ENCODE data around the gene MGLL.

The MGLL gene

DNA sequence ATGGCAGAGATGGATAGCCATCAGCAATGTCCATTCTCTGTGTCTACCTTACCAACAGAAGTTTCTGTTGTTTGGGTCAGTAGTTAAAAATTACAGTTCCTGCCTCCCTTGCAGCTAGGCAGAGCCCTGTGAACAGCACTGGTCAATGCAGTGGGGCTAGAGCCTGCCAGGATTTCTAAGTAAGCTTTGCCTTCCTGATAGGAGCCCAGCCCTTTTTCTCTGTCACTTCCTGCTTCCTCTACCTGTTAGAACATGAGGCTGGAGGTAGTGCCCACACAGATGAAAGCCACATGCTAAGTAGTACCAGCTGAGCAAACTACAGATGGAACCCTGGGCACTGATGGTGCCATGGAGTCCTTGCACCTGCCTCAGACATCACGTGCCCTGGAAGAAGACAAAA, 45.0 kb downstream of the MGLL start:
- no peak for DNase-seq (ENCODE audit: insufficient read length, low spot score)
- no peak for FAIRE-seq

DNA sequence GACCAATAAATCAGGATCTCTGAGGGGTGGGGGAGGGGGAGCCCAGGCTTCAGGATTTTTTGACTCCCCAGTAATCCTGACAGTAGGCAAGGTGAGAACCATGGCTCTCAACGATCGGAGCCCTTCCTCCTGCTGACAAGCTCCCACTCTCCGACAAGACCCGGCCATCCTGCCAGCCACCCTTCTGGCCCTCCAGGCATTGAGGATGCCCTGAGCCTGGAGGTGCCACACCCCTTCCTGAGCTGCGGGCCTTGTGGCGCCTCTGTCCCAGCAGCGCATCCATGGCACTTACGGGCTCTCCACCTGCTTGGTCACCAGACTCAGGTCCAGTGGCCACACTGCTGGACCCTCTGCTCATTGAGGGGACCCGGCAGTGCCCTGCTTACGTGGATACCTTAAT, 46.0 kb downstream of the MGLL start:
- DNase-seq (ENCODE audit: insufficient read length, low spot score): no peak
- no peak for FAIRE-seq

DNA sequence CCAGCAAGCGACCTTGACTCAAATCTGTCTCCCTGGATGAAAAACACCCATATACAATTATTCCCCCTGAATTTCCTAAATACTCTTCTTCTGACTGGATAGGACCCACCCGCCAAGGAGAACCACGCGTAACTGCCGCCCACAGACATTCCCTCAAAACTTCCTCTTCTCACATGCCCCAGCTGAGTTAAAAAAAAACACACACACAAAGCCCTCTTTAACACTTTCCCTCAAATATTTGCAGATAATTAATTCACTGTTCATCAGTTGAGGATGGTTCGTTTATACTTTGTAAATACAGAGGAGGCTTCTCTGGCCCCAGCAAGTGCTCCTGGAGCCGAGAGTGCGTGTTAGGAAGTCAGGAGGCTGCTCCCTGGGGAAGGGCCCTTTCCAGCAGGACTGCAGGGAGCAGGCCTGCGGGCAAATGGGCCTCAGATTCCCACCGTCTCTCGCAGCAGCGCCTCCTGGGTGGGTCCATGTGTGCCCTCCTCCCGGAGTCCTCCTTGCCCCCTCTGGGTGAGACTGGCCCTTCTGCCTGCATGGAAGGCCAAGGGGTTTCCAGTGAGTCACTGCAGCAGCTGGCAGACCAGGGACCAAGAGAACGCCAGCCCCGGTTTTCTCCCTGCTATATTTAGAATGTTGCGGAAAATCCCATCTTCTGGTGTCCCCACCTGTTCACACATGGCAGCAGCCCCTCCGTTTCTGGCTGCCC, 46.8 kb downstream of the MGLL start:
- DNase-seq (ENCODE audit: insufficient read length, low spot score) (peak; percentile 21), FAIRE-seq (no peak)

DNA sequence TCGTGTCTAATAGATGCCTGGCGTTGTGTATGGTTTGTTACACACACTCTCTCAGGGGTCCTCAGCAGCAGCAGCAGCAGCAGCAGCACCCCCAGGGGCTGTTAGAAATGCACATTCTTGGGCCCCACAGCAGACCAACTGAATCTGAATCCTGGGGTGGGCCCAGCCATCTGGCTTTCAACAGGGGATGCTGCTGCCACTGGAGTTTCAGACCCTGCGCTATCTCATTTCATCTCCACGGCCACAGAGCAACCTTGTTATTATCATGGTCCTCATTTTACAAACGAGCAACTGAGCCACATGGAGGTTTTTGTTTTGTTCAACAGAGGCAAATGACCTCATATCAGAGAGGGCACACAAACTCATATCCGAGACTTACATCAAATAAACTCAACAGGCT, 47.7 kb downstream of the MGLL start:
- FAIRE-seq: no peak
- no peak for DNase-seq (ENCODE audit: insufficient read length, low spot score)

DNA sequence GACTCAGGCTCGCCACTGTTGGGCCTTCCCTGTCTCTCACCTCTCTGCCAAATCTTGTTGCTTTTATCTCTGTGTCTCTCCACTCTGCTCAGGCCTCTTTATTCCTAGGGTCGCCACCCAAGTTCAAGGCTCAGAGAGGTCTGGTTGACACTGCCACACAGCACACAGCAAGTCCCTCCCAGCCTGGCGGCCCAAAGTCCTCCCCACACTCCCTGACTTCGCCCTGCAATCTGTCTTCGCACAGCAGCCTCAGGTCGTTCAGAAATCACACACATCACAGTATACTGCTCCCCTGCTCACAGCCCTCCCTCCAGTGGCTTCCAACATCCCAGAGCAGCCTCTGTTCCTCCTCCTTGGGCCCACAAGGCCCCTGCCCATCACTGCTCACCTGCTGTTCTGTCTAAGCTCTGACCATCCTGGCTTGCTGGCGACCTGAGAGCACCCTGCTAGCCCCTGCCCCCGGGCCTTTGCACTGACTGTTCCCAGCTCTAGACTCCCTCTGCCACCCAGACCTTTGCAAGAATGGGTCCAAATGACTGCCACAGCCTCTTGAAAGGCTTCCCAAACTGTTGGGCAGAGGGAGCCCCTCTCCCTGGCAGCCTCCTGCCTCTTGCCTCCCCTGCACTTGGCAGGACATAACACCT, 48.4 kb downstream of the MGLL start:
- FAIRE-seq: no peak
- no peak for DNase-seq (ENCODE audit: insufficient read length, low spot score)

DNA sequence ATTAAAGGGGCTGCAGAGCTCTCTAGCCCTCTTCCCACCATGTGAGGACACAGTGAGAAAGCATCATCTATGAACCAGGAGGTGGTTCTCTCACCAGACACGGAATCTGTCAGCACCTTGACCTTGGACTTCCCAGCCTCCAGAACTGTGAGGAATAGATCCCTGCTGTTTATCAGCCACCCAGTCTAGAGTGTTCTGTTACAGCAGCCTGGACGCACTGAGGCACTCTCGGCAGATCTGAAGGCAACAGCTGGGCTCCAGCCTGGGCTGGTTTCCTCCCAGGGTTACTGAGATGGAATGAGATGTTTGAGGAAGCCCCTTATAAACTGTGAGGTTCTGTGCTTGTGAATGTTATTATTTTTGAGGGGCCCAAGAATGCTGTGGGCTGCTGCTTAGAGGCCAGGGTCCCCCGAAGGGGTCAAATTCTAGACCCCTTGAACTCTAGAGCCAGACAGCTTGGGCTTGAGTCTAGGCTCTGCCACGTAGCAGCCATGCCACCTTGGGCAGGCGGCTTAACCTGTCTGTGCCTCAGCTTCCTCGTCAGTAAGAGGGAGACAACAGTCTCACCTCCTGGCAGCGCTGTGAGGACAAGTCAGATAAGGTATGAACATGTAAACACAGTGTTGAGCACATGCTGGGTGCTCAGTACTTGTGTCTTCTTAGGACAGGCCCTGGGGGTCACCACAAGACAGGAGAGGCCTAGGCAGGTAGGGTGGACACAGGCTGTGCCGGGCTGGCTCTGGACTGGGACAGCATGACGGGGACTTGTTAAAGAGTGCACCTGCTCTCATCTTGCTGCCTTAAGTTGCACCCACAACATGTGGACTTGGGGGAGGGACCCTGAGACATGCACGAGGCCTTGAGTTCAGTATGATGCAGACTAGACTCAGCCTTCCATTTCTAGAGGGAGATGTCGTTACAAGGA, 49.2 kb downstream of the MGLL start:
- FAIRE-seq (no peak), DNase-seq (ENCODE audit: insufficient read length, low spot score) (no peak)

DNA sequence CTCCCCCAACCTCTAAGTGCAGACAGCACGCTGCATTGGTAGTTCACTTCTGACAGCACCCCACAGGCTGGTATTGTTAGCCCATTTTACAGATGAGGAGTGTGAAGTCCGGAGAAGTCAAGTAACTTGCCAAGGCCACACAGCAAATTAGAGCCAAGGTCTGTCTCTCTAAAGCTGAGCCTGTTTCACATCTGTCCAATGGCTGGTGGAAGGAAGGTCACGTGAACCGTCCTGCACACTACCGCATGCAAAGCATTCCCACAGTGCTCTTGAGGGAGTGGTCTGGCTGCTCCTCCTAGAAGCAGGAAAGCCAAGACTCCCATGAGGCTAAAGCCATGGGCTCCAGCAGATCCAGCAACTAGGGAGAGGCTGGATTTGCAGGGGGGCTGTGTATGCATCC, 50.0 kb downstream of the MGLL start:
- FAIRE-seq (no peak), DNase-seq (ENCODE audit: insufficient read length, low spot score) (no peak)

DNA sequence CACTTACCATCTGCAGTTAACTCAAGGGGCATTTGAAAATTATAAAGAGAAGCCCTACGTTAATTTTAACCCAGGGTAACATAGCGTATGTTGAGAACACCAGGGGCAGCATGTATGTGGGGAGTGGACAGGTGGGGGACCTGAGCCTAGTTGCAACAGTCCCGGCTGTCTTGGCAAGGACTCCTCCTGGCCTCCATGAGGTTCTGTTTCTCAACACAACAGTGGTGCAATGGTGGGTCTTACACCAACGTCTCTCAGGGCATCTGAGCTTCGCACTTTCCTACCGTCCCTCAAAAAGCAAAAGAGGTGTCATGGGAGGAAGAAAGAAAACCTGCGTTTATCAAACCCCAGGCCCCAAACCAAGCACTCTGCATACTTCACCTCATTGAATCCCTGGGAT, 50.6 kb downstream of the MGLL start:
- DNase-seq (ENCODE audit: insufficient read length, low spot score) (no peak), FAIRE-seq (no peak)

DNA sequence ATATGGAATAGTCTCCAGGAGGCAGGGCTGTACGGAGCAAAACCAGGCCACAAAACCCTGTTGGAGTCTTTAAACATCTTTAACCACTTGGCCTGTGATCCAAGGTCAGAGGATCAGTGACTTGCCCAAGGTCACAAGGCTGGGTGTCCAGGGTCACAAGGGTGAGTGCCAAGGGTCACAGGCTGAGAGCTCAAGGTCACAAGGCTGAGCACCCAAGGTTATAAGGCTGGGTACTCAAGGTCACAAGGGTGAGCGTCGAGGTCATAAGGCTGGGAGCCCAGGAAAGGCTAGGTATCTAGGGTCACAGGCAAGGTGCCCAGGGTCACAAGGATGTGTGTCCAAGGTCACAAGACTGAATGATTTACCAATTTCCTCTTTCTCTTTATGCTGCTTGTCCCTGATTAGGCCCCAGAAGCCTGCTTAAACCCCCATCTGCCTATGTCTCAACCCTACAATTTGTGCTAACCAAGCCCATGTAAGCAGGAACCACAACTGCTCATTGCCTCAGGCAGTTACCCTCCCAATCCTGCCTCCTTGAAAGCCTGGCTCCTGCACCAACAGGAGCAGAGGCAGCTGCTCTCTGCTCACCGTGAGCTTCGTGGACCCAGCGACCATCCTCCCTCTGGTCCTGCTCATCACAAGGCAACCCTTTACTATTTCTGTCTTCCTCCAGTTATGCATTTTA, 51.5 kb downstream of the MGLL start:
- no peak for FAIRE-seq

DNA sequence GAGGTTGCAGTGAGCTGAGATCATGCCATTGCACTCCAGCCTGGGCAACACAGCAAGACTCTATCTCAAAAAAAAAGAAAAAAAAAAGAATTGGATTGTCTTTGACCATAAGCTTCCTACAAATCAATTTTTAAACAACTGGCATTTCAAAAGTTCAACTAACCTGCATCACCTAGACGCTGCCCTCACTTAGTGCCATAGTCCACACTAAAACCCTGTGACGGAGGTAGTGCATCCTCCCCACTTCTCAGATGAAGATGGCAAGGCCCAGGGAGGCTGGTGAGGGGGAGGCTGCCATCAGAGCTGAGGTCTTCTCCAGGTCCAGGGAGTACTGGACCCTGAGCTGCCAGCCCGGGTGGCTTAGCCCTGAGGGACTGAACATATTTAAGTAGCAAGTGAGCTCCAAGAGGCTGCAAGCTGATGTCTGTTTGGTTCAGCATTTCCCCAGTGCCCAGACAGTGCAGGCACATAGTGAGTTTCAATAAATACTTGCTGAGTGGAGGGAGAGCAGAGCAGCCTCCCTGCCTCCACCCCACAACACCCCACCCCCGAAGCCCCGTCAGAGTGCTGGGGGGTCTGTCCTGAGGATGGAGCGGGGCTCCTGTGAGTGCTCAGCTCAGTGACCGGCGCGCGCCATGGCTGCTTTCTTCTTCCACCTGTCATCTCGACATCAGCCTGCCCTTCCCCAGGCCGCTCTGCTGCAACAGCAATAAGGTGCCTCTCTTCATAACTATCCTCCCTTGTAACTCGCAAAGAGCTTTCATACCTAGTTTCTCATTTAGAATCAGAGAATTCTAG, 52.8 kb downstream of the MGLL start:
- FAIRE-seq (no peak), DNase-seq (ENCODE audit: insufficient read length, low spot score) (no peak)

More for the DNA sequence above, 51.5 kb downstream of the MGLL start:
- DNase-seq (ENCODE audit: insufficient read length, low spot score): no peak

DNA sequence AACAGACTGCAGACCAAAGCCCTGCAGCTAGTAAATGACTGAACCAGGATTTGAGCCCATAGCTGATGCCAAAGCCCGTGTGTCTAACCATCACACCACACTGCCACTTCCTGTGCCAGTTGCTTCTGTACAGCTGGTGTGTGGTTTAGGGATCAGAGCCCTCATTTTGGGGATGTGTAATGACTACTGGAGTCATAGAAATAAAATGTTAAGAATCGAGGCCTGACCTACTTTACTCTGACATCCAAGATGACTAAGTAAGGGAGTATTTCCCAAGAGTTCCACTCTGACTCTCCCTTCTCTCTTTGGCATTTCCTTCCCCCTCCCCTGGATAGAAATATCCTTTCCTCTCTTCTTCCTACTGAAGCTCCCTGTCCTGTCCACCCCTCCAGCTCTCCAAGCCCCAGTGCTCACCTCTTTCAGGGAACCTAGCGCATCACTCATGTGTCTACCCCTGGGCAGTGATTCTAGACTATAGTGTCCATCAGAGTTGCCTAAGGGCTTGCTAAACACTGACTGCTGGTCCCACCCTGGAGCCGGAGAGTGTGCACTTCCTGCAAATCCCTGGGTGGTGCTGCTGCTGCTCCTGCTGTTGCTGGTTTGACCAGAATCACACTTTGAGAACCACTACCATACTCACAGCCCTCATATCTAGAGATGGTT, 53.8 kb downstream of the MGLL start:
- FAIRE-seq (no peak), DNase-seq (ENCODE audit: insufficient read length, low spot score) (peak; percentile 75)

DNA sequence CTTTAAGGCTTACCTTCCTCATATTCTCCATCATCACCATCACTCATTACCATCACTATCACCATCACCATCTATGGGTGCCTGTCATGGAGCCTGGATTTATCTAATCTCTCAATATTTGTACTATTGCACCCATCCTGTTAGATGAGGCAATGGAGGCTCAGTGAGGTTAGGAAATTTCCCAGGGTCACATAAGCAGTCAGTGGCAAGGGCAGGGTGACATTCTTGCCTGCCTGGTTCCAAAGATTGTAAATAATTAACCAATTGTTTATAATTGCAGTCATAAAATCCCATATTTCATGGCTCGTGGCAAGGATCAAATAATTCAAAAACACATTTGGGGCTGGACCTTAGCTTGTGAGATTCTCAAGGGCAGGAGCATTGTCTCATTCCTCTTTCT, 55.2 kb downstream of the MGLL start:
- FAIRE-seq: no peak
- no peak for DNase-seq (ENCODE audit: insufficient read length, low spot score)

DNA sequence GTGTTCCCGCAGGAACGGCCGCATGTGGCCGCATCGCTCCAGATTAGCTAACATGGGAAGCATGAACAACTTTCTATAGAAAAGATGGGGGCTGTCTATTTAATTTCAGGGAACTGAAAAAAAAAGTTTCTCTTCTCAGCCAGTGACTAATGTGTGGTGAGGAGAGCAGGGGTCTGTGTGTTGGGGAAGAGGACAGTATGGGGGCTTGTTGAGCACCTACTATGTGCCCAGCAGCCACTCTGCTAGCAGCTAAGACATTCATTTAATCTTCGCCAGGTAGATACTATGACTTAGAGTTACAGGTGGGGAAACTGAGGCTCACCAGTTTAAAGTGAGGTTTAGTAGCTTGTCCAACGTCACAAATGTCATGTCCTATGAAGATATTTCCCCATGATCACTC, 56.6 kb downstream of the MGLL start:
- FAIRE-seq (no peak), DNase-seq (ENCODE audit: insufficient read length, low spot score) (no peak)

DNA sequence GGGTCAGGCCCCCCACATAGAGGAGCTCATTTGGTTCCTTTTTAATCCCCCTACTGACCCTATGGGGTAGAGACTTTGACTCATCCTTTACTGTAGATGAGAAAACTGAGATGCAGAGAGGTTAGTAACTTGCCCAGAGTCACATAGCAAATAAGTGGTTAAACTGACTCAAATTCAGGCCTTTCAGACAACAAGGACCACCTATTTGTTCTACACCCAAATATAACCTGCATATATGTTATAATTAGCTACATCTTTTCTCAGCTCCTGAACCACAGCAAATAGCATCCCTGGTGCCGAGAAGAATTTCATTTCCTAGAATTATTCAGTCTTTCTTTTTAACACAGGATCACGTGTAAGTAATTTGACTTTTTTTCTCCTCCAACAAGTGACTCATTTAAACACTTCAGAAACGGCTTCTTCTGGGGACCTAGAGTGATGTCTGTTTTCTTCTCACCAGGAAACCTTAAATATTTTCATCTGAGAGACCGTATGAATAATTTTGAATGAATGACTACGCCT, 57.4 kb downstream of the MGLL start:
- DNase-seq (ENCODE audit: insufficient read length, low spot score) (no peak), FAIRE-seq (peak; percentile 20)

DNA sequence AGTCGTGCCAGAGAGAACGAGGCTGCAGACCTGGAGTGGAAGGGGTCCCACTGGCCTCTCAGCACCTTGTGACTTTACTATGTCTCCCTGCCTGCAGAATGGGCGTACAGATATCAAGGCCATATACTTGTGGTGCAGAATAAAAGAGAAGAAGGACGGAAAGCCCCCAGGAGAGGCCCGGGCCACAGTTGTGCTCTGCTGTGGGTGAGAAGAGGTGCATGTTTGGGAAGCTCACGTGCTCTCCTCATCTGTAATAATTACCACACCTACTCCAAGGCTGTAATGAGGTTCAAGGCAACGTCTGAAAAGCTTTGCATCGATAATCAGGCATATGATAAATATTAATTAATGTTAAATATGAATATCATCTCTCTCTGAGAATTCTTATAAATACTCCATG, 58.0 kb downstream of the MGLL start:
- DNase-seq (ENCODE audit: insufficient read length, low spot score) (no peak), FAIRE-seq (no peak)

DNA sequence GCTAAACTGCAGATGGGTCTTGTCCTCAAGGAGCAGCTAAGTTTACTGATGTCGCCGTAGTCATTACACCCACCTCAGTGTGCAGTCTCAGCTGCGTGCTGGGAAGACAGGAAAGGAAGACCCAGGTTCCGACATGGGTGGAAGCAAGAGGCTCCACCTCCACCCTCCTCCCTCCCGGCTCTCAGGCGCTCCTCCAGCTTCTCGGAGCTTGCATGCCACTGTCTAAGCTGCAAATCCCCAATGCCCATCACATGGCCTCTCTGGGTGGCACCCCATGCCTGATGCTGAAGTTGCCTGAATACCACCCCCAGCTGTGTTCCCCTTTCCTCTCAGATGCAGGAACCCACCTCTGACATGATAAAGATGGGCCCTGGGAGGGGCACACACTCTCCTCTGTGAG, 58.5 kb downstream of the MGLL start:
- FAIRE-seq (no peak), DNase-seq (ENCODE audit: insufficient read length, low spot score) (no peak)

DNA sequence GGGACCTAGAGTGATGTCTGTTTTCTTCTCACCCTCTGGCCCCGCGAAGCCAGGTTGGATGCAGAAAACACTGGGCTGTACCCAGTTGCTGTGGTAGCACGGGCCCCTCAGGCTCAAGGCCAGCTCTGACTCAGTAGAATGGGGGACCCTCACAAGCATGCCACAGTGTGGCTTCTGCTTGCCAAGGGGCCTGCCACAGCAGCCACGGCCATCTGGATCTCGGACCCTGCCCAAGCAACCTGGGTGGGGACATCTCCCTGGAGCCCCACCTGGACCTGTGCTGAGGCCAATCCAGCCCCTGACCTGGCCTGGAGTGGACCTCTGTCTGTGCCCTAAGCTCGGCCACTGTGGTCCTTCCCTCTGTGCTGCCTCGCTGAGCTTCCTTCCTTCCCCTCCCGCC, 59.0 kb downstream of the MGLL start:
- FAIRE-seq (no peak), DNase-seq (ENCODE audit: insufficient read length, low spot score) (no peak)

DNA sequence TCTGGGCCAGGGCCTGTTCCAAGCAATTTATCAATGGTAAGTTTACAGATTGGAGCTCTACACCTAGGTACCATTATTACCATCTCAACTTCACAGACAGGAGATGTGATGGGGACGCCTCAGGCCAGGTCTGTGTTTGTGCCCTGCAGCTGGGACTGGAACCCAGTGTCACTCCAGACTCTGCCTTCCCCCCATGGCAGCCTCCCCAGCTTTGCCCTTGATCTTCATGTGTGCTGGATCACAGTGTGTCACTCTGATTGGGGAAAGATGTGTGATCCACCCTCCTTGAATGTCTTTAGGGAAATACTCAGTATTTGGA, 59.6 kb downstream of the MGLL start:
- FAIRE-seq (no peak), DNase-seq (ENCODE audit: insufficient read length, low spot score) (no peak)

DNA sequence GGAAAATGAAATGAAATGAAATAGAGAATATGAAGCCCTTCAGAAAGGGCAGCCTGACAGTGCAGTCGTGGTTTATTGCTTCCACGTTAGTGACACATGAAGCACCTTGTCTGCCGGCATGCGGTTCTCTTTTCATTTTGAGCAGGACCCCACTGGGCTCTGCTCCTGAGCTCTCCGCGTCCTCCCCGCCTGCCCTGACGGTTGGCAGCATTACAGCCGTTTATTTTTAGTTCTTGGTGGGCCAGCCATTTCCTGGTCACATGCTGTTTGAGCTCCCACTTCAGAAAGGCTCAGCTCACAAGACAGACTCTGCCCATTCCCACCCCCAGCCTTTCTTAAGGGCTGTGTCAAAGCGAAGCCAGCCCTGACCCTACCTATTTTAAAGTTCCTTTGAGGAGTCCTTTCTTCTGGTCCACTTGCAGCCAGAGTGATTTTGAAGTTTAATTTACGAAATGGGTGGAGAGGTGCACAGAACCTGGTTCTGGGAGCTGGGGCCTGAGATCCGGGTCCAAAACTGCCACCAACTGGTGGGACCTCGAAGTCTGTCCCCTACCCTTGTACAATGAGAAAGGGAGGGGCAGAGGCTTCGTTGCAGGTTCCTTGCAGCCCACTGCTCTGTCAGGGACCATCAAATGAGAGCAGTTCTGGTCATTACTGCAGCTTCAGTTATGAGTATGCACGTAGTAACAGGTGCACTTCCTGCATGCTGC, 60.1 kb downstream of the MGLL start:
- FAIRE-seq: no peak
- no peak for DNase-seq (ENCODE audit: insufficient read length, low spot score)
